Common myeloid progenitor, CD34-positive (primary cell): ENCODE measurements around the gene CCDC175.

Experiments
- CTCF ChIA-PET: fragments of 350-600 bp; sonication (Branson Sonifier 250); formaldehyde crosslinking; loops from one replicate; lab custom pipeline; 2021; ENCODE audit warnings: antibody characterized with exemption; lab: Charles Lee
- POLR2A ChIA-PET: fragments of 350-600 bp; sonication (Branson Sonifier 250); formaldehyde crosslinking; loops from one replicate; lab custom pipeline; 2021; ENCODE audit warnings: antibody characterized with exemption; lab: Charles Lee
- DNase-seq, 3 donors: peaks; one replicate each; pipeline versions ENCODE4 v3.0.0 to v3.0.0-alpha.2; 2013
- H3K27ac ChIP-seq, 2 experiments: 1 replicate in 1 of 2; 2 replicates in 1 of 2; pipeline ENCODE4 v1.7.0; 2013; ENCODE audit warnings: inconsistent platforms in 2 of 2, low read length in 2 of 2, mild to moderate bottlenecking in 2 of 2, low read depth in 1 of 2, moderate library complexity in 1 of 2; ENCODE audit not compliant: severe bottlenecking in 2 of 2, insufficient read depth in 1 of 2, poor library complexity in 1 of 2
- H3K27me3 ChIP-seq, 5 experiments: replicated peaks in 2 of 5; 1 replicate in 3 of 5; 2 replicates in 2 of 5; pipeline versions ENCODE4 v1.6.1 to v1.7.0; 2013; ENCODE audit warnings: low read length in 4 of 5, mild to moderate bottlenecking in 2 of 5, moderate library complexity in 2 of 5, inconsistent platforms in 1 of 5; ENCODE audit not compliant: insufficient read depth in 5 of 5, control insufficient read depth in 4 of 5
- H3K36me3 ChIP-seq, 4 experiments: 1 replicate in 2 of 4; 2 replicates in 2 of 4; pipeline versions ENCODE4 v1.6.1 to v1.7.0; 2013; ENCODE audit warnings: low read length in 3 of 4, control low read depth in 1 of 4, mild to moderate bottlenecking in 1 of 4; ENCODE audit not compliant: control insufficient read depth in 4 of 4, insufficient read depth in 4 of 4
- H3K4me1 ChIP-seq, 4 experiments: 1 replicate in 3 of 4; 2 replicates in 1 of 4; pipeline versions ENCODE4 v1.6.1 to v1.7.1; 2013; ENCODE audit warnings: low read length in 3 of 4, mild to moderate bottlenecking in 3 of 4, control low read depth in 1 of 4, inconsistent platforms in 1 of 4, moderate library complexity in 1 of 4; ENCODE audit not compliant: control insufficient read depth in 4 of 4, insufficient read depth in 4 of 4; ENCODE audit errors: control extremely low read depth in 1 of 4
- H3K4me3 ChIP-seq, 7 experiments: 1 replicate in 4 of 7; 2 replicates in 3 of 7; pipeline versions ENCODE4 v1.5.1 to v1.7.0; 2013; ENCODE audit warnings: mild to moderate bottlenecking in 7 of 7, low read length in 6 of 7, moderate library complexity in 6 of 7, inconsistent platforms in 2 of 7, low read depth in 2 of 7, control low read depth in 1 of 7; ENCODE audit not compliant: insufficient read depth in 4 of 7, control insufficient read depth in 1 of 7; ENCODE audit errors: extremely low read depth in 1 of 7
- H3K9me3 ChIP-seq, 5 experiments: 1 replicate in 4 of 5; 2 replicates in 1 of 5; pipeline versions ENCODE4 v1.6.1 to v1.7.1; 2013; ENCODE audit warnings: low read length in 4 of 5, mild to moderate bottlenecking in 2 of 5, inconsistent platforms in 1 of 5, low read depth in 1 of 5, moderate library complexity in 1 of 5; ENCODE audit not compliant: control insufficient read depth in 4 of 5, insufficient read depth in 2 of 5; ENCODE audit errors: control extremely low read depth in 1 of 5
- WGBS: methylation state at CpG from one replicate; pipeline ENCODE4 v1.1.5; 2013; ENCODE audit not compliant: insufficient coverage; 5-methylcytosine and 5-hydroxymethylcytosine counted together

The CCDC175 gene

GRCh38 chr14:59507752-59508103 is 68.9 kb downstream of the CCDC175 start:
- H3K36me3 ChIP-seq = peaks cover 7 to 31% (median 12%) of the 10 kb centered on the region in 4 experiments
- ChIA-PET CTCF (interaction anchor here (0.8 to 20.3 kb wide), 17 partner anchors 9 to 397 kb away, joined by 3 to 536 read pairs (median 8); partner anchors contain the start of genes CCDC175, JKAMP and L3HYPDH), POLR2A (interaction anchor here (1.5 kb wide), 1 partner anchor 69 kb away, joined by 5 read pairs; the partner anchor contains the start of gene CCDC175)
- DNase-seq = no peak
- peaks cover 0 to 14% (median 0%) of the 10 kb centered on the region in 4 experiments for H3K4me1 ChIP-seq
- H3K4me3 ChIP-seq = no peak overlapping the region
- H3K27me3 ChIP-seq = no peaks in the 10 kb centered on the region
- no peaks in the 10 kb centered on the region for H3K9me3 ChIP-seq
- 97% methylated on average over 3 of the region's 3 CpGs for WGBS
- no peak overlapping the region for H3K27ac ChIP-seq

- peaks cover 0 to 12% (median 0%) of the 10 kb centered on the region in 4 experiments for H3K4me1 ChIP-seq
- ChIA-PET CTCF (interaction anchor here (0.8 to 20.3 kb wide), 20 partner anchors 9 to 398 kb away, joined by 3 to 536 read pairs (median 4); partner anchors contain the start of genes CCDC175, JKAMP and L3HYPDH), POLR2A (interaction anchor here (1.5 kb wide), 1 partner anchor 69 kb away, joined by 5 read pairs; the partner anchor contains the start of gene CCDC175)
- peaks cover 7 to 33% (median 12%) of the 10 kb centered on the region in 4 experiments for H3K36me3 ChIP-seq
- no peaks in the 10 kb centered on the region for H3K27me3 ChIP-seq
- H3K27ac ChIP-seq = no peak overlapping the region
- no peak overlapping the region for H3K4me3 ChIP-seq
- DNase-seq = peak; percentile 81 to 87 (median 82)
- no peaks in the 10 kb centered on the region for H3K9me3 ChIP-seq
Measured at GRCh38 chr14:59507063-59507751, 69.4 kb downstream of the CCDC175 start.

- ChIA-PET POLR2A (no interaction called here), CTCF (interaction anchor here (0.9 to 20.3 kb wide), 6 partner anchors 9 to 682 kb away, joined by 3 to 536 read pairs (median 5); partner anchors contain the start of genes CCDC175, JKAMP and L3HYPDH)
- Histone ChIP-seq H3K9me3 (no peaks in the 10 kb centered on the region), H3K36me3 (peaks cover 9 to 36% (median 26%) of the 10 kb centered on the region in 4 experiments), H3K4me1 (peaks cover 0 to 10% (median 0%) of the 10 kb centered on the region in 4 experiments), H3K4me3 (no peak overlapping the region), H3K27me3 (no peaks in the 10 kb centered on the region), H3K27ac (no peak overlapping the region)
- no peak for DNase-seq
- WGBS = 43% methylated on average over 1 of the region's 4 CpGs
Measured at GRCh38 chr14:59503256-59503655, 73.4 kb downstream of the CCDC175 start.

- Histone ChIP-seq H3K27ac (peak overlapping the region in 1 of 2 experiments; percentile 18), H3K36me3 (peaks cover 11 to 54% (median 35%) of the 10 kb centered on the region in 4 experiments), H3K4me3 (no peak overlapping the region), H3K4me1 (peaks cover 0 to 4% (median 0%) of the 10 kb centered on the region in 4 experiments), H3K9me3 (no peaks in the 10 kb centered on the region), H3K27me3 (no peaks in the 10 kb centered on the region)
- POLR2A ChIA-PET = no interaction called here
- no peak for DNase-seq
- WGBS = 100% methylated on average over 2 of the region's 3 CpGs
- CTCF ChIA-PET = interaction anchor here (1.3 to 20.3 kb wide), 4 partner anchors 10 to 863 kb away, joined by 3 to 536 read pairs (median 3); partner anchors contain the start of genes CCDC175 and DACT1
Measured at GRCh38 chr14:59500732-59501131, 75.9 kb downstream of the CCDC175 start.

- no CpG with 5 or more reads among the region's 1 CpG for WGBS
- POLR2A ChIA-PET = interaction anchor here (0.6 kb wide), 1 partner anchor 70 kb away, joined by 3 read pairs; no protein-coding TSS in a partner anchor
- H3K36me3 ChIP-seq = peaks cover 22 to 77% (median 52%) of the 10 kb centered on the region in 4 experiments
Measured at GRCh38 chr14:59492384-59492783, 84.2 kb downstream of the CCDC175 start.

GRCh38 chr14:59490756-59491155 is 85.9 kb downstream of the CCDC175 start:
- Histone ChIP-seq H3K9me3 (peaks cover 0 to 3% (median 0%) of the 10 kb centered on the region in 5 experiments), H3K4me3 (no peak overlapping the region), H3K27ac (no peak overlapping the region), H3K4me1 (peaks cover 7 to 25% (median 13%) of the 10 kb centered on the region in 4 experiments), H3K27me3 (no peaks in the 10 kb centered on the region), H3K36me3 (peaks cover 22 to 66% (median 44%) of the 10 kb centered on the region in 4 experiments)
- ChIA-PET POLR2A (no interaction called here), CTCF (interaction anchor here (0.7 to 0.8 kb wide), 2 partner anchors 17 to 93 kb away, joined by 3 to 4 read pairs; no protein-coding TSS in a partner anchor)
- DNase-seq = peak in 2 of 3 donors; percentile 42 to 47
- WGBS = 61% methylated on average over 3 of the region's 3 CpGs

More at GRCh38 chr14:59492384-59492783, 84.2 kb downstream of the CCDC175 start:
- Histone ChIP-seq H3K9me3 (peaks cover 0 to 3% (median 0%) of the 10 kb centered on the region in 5 experiments), H3K27ac (no peak overlapping the region), H3K4me3 (no peak overlapping the region), H3K4me1 (peaks cover 0 to 15% (median 4%) of the 10 kb centered on the region in 4 experiments), H3K27me3 (no peaks in the 10 kb centered on the region)
- no peak for DNase-seq
- CTCF ChIA-PET = interaction anchor here (1.2 to 4.1 kb wide), 2 partner anchors 12 to 85 kb away, joined by 4 to 15 read pairs; partner anchors contain the start of gene CCDC175
